K562 (cell line): ENCODE data around the gene SPATC1L. TPM values are rescaled to one million over a fixed set of nuclear protein-coding genes. Genes with fewer than 3 reads are reported as not detected.

Experiments used
- FOXA3 ChIP-seq, 2 experiments: fragments of 450-650 bp in 1 of 2; sonication (generic) in 1 of 2; formaldehyde crosslinking; IDR thresholded peaks in 1 of 2; conservative IDR thresholded peaks in 1 of 2; 2 replicates each; pipeline versions ENCODE4 v1.4.0 to v1.8.0; 2020 to 2022; ENCODE audit warnings: mild to moderate bottlenecking in 2 of 2, missing genetic modification reagents in 1 of 2
- GTF2F1 ChIP-seq: IDR thresholded peaks from 2 replicates; pipeline ENCODE4 v1.6.1; 2011; ENCODE audit warnings: low read depth, low read length, improper control_type of control experiment
- HMG20A ChIP-seq: fragments of 450-650 bp; formaldehyde crosslinking; conservative IDR thresholded peaks from 2 replicates; pipeline ENCODE4 v1.4.0; 2020; ENCODE audit warnings: mild to moderate bottlenecking, mixed read lengths
- JUNB ChIP-seq: fragments of 450-650 bp; formaldehyde crosslinking; conservative IDR thresholded peaks from 2 replicates; pipeline ENCODE4 v1.4.0; 2020; ENCODE audit warnings: mild to moderate bottlenecking
- NCOR1 ChIP-seq: fragments of 450-650 bp; IDR thresholded peaks from 2 replicates; pipeline ENCODE4 v1.6.1; 2016; ENCODE audit warnings: mild to moderate bottlenecking, moderate library complexity
- NFRKB ChIP-seq: fragments of 450-650 bp; IDR thresholded peaks from 2 replicates; pipeline ENCODE4 v1.6.1; 2016; ENCODE audit warnings: low read depth
- PTRF ChIP-seq: fragments of 450-650 bp; IDR thresholded peaks from 2 replicates; pipeline ENCODE4 v1.6.1; 2016; ENCODE audit warnings: mild to moderate bottlenecking, missing genetic modification characterization, missing compliant biosample characterization
- RBM25 ChIP-seq: fragments of 200-400 bp; formaldehyde crosslinking; IDR thresholded peaks from 2 replicates; pipeline ENCODE4 v1.6.1; 2018; ENCODE audit warnings: low read length, low read depth, moderate library complexity; ENCODE audit not compliant: severe bottlenecking
- SMARCB1 ChIP-seq: IDR thresholded peaks from 2 replicates; pipeline ENCODE4 v1.6.1; 2011; ENCODE audit warnings: improper control_type of control experiment, low read depth; ENCODE audit not compliant: insufficient read length
- TAF7 ChIP-seq: fragments of 450-650 bp; IDR thresholded peaks from 2 replicates; pipeline ENCODE4 v1.6.1; 2016; ENCODE audit warnings: missing genetic modification characterization, missing compliant biosample characterization
- TCF15 ChIP-seq: fragments of 250-450 bp; sonication (Bioruptor Pico); IDR thresholded peaks from 2 replicates; pipeline ENCODE4 v1.8.0; 2022; ENCODE audit warnings: moderate library complexity, mild to moderate bottlenecking, inconsistent platforms
- ZNF184 ChIP-seq: sonication (generic); formaldehyde crosslinking; IDR thresholded peaks from 2 replicates; pipeline ENCODE4 v1.5.0; 2020; ENCODE audit warnings: missing genetic modification reagents
- ZNF639 ChIP-seq, 2 experiments: fragments of 200-800 bp in 1 of 2; sonication (Bioruptor generic) in 1 of 2; sonication (generic) in 1 of 2; formaldehyde crosslinking in 1 of 2; IDR thresholded peaks in 1 of 2; conservative IDR thresholded peaks in 1 of 2; 2 replicates each; pipeline versions ENCODE4 v1.5.0 to v1.6.1; 2016 to 2020; ENCODE audit warnings: missing compliant biosample characterization in 1 of 2, missing genetic modification characterization in 1 of 2, missing genetic modification reagents in 1 of 2
- ZNF717 ChIP-seq: fragments of 250-450 bp; sonication (Bioruptor Pico); IDR thresholded peaks from 2 replicates; pipeline ENCODE4 v1.5.0; 2021
- ZNF764 ChIP-seq: fragments of 250-450 bp; sonication (Bioruptor Pico); IDR thresholded peaks from 2 replicates; pipeline ENCODE4 v1.4.0; 2020; ENCODE audit warnings: low read depth, mild to moderate bottlenecking, moderate library complexity
- polyA plus RNA-seq, 8 experiments: library from polyadenylated mRNA; depleted of rRNA in 4 of 8; stranded (reverse) in 5 of 8; unstranded in 3 of 8; fragments of >200 nt; fragmentation: Nextera tagmentation in 2 of 8; fragmentation: Illumina TruSeq in 1 of 8; extraction: Ambion mirVana in 2 of 8; extraction: Trizol in 1 of 8; gene quantifications; 2 replicates each; pipeline versions ENCODE4 v1.2.1 to v1.2.3, GENCODE V29; 2011 to 2014; ENCODE audit warnings: inconsistent platforms in 1 of 8, missing spikeins in 1 of 8
- total RNA-seq, 7 experiments: library from RNA; depleted of rRNA in 6 of 7; stranded (reverse); fragments of >200 nt in 6 of 7; fragmentation: Illumina TruSeq in 2 of 7; extraction: Trizol in 2 of 7; gene quantifications; 2 replicates each; pipeline versions ENCODE4 v1.2.1 to v1.2.3, GENCODE V29; 2011 to 2021; ENCODE audit warnings: low replicate concordance in 1 of 7
- TF ChIP-seq, protein P1 (sequence below): fragments of 450-650 bp; IDR thresholded peaks from 2 replicates; pipeline ENCODE4 v1.6.1; 2017; ENCODE audit warnings: mild to moderate bottlenecking, moderate library complexity
- TF ChIP-seq, protein P2 (sequence below): sonication (generic); formaldehyde crosslinking; IDR thresholded peaks from 2 replicates; pipeline ENCODE4 v1.5.0; 2020; ENCODE audit warnings: missing genetic modification reagents
- TF ChIP-seq, protein P3 (sequence below): sonication (generic); formaldehyde crosslinking; IDR thresholded peaks from 2 replicates; pipeline ENCODE4 v1.8.0; 2022; ENCODE audit warnings: missing genetic modification reagents, mild to moderate bottlenecking, borderline replicate concordance

The SPATC1L gene
- total and polyA plus RNA-seq, 9 of the 15 experiments (the other 6 are each of a cell fraction or from before 2014, with no cell fraction given): 0.14 to 121 (median 34.0) TPM; not detected in 1

DNA sequence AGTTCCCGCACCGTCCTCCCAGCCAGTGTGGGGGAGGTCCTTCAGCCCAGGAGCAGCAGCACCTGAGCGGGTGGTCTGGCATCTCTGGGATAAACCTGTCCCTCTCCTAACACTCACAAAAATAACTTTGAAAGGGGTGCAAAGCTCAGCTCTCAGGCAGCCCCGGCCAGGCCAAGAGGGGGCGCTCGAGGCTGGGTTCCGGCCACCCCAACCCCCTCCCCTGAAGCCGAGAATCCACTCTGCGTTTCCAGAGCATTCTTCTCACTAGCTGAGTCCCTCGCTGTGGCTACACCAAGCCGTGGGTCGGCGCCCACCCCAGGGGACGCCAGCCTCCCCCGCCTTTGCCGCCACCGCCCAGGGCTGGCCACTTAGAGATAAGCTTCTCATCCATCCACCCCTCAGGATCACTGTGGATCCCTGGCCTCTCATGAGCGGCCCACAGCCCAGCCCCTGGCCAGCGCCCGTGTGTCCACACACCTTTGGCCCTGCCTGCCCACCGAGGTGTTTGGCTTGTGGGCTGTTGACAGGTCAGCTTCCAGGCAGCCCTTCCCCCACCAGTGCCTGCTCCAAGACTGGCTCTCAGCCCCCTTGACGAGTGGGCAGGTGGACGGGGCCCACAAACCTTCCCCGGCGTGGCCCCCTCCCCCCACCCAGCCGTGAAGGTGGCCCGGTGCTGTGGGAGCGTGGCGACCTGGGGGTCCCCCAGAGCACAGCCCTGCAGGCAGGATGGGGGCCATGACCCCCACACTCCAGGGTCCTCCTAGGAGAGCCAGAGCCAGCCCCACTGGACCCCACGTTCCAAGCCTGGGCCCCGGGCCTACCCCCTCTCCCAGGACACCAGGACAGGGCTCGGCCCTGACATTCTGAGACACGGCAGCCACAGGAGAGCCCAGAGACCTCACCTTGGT is 30.8 kb downstream of the SPATC1L start (continued):
- TF ChIP-seq HMG20A (CRISPR knock-in tag): no peak
- TF ChIP-seq NFRKB: no peak; the same call in 1 of the 2 replicates
- TF ChIP-seq, protein P1, sequence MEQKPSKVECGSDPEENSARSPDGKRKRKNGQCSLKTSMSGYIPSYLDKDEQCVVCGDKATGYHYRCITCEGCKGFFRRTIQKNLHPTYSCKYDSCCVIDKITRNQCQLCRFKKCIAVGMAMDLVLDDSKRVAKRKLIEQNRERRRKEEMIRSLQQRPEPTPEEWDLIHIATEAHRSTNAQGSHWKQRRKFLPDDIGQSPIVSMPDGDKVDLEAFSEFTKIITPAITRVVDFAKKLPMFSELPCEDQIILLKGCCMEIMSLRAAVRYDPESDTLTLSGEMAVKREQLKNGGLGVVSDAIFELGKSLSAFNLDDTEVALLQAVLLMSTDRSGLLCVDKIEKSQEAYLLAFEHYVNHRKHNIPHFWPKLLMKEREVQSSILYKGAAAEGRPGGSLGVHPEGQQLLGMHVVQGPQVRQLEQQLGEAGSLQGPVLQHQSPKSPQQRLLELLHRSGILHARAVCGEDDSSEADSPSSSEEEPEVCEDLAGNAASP: no peak
- TF ChIP-seq RBM25: no peak
- TF ChIP-seq NCOR1: peak; percentile 80
- TF ChIP-seq SMARCB1: peak; percentile 73
- no peak for TF ChIP-seq ZNF184 (CRISPR knock-in tag)
- TF ChIP-seq PTRF (tag): no peak
- no peak; a peak in 1 of 4 replicates for TF ChIP-seq FOXA3 (CRISPR knock-in tag; conservative IDR thresholded peaks at IDR 0.05 in 1 of 2, IDR thresholded peaks at IDR 0.05 in 1 of 2)
- no peak for TF ChIP-seq GTF2F1
- TF ChIP-seq JUNB (CRISPR knock-in tag): no peak
- no peak for TF ChIP-seq ZNF764 (CRISPR knock-in tag)
- no peak for TF ChIP-seq TCF15 (CRISPR knock-in tag)
- TF ChIP-seq, protein P2, sequence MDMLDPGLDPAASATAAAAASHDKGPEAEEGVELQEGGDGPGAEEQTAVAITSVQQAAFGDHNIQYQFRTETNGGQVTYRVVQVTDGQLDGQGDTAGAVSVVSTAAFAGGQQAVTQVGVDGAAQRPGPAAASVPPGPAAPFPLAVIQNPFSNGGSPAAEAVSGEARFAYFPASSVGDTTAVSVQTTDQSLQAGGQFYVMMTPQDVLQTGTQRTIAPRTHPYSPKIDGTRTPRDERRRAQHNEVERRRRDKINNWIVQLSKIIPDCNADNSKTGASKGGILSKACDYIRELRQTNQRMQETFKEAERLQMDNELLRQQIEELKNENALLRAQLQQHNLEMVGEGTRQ (CRISPR knock-in tag): no peak
- TF ChIP-seq ZNF639 (CRISPR knock-in tag; conservative IDR thresholded peaks at IDR 0.05 in 1 of 2, IDR thresholded peaks at IDR 0.05 in 1 of 2): peak in 1 of 2 experiments; percentile 59; a peak in 2 of 4 replicates
- no peak; the same call in 1 of the 2 replicates for TF ChIP-seq TAF7
- 0 out of 2 replicates have a peak, but pooled peaks have one; percentile 23 for TF ChIP-seq ZNF717 (CRISPR knock-in tag)
- TF ChIP-seq, protein P3, sequence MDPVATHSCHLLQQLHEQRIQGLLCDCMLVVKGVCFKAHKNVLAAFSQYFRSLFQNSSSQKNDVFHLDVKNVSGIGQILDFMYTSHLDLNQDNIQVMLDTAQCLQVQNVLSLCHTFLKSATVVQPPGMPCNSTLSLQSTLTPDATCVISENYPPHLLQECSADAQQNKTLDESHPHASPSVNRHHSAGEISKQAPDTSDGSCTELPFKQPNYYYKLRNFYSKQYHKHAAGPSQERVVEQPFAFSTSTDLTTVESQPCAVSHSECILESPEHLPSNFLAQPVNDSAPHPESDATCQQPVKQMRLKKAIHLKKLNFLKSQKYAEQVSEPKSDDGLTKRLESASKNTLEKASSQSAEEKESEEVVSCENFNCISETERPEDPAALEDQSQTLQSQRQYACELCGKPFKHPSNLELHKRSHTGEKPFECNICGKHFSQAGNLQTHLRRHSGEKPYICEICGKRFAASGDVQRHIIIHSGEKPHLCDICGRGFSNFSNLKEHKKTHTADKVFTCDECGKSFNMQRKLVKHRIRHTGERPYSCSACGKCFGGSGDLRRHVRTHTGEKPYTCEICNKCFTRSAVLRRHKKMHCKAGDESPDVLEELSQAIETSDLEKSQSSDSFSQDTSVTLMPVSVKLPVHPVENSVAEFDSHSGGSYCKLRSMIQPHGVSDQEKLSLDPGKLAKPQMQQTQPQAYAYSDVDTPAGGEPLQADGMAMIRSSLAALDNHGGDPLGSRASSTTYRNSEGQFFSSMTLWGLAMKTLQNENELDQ: no peak
